GM12865 (cell line): ENCODE results near the gene RALGPS1.

Experiments used
- DNase-seq: peaks from one replicate; pipeline ENCODE4 v3.0.0; 2010; ENCODE audit warnings: low read depth
- H3K4me3 ChIP-seq: 2 replicates; pipeline ENCODE4 v1.5.1; 2011; ENCODE audit warnings: mild to moderate bottlenecking, low read depth, low read length, control low read depth
- TF ChIP-seq, protein P1 (sequence below): IDR thresholded peaks from 2 replicates; pipeline ENCODE4 v1.5.1; 2011; ENCODE audit warnings: low read length, control low read depth, low read depth, inconsistent platforms; ENCODE audit not compliant: insufficient read depth; ENCODE audit errors: missing control alignments

Gene RALGPS1

DNA sequence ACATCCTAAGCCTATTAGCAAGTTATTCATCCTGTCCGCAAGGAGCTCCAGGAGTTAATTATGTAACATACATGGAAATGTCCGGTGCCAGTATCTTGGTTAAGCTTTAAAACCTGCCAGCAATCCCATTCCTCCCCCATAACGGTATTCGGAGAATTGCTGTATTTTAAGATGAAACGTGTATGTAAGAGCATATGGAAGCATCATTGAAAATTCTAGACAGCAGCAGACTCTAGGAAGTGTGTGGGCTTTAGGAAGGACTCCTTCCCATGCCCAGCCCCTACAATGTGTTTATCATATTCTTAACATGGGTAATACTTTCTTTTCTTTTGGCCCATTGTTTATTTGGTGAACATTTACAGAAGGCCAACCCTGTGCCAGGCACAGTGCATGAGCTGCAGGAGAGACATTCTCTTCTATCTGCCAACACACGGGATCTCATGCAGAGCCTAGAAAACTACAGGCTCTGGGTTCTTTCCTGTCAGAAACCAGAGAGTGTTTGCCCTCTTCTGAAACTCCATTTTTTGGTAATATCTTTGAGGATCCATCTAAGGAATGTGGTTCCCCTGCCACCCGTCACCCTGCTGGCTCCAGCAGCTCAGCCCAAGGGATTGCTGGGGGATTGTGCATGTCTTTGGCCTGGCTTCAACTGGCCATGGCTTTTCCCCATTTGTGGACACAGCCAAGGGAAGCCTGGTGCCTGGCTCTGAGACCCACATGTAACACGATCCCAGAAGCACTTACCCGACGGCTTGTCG is 192.8 kb downstream of the RALGPS1 start:
- DNase-seq: no peak
- TF ChIP-seq, protein P1, sequence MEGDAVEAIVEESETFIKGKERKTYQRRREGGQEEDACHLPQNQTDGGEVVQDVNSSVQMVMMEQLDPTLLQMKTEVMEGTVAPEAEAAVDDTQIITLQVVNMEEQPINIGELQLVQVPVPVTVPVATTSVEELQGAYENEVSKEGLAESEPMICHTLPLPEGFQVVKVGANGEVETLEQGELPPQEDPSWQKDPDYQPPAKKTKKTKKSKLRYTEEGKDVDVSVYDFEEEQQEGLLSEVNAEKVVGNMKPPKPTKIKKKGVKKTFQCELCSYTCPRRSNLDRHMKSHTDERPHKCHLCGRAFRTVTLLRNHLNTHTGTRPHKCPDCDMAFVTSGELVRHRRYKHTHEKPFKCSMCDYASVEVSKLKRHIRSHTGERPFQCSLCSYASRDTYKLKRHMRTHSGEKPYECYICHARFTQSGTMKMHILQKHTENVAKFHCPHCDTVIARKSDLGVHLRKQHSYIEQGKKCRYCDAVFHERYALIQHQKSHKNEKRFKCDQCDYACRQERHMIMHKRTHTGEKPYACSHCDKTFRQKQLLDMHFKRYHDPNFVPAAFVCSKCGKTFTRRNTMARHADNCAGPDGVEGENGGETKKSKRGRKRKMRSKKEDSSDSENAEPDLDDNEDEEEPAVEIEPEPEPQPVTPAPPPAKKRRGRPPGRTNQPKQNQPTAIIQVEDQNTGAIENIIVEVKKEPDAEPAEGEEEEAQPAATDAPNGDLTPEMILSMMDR: no peak
- no peak overlapping the region for H3K4me3 ChIP-seq

DNA sequence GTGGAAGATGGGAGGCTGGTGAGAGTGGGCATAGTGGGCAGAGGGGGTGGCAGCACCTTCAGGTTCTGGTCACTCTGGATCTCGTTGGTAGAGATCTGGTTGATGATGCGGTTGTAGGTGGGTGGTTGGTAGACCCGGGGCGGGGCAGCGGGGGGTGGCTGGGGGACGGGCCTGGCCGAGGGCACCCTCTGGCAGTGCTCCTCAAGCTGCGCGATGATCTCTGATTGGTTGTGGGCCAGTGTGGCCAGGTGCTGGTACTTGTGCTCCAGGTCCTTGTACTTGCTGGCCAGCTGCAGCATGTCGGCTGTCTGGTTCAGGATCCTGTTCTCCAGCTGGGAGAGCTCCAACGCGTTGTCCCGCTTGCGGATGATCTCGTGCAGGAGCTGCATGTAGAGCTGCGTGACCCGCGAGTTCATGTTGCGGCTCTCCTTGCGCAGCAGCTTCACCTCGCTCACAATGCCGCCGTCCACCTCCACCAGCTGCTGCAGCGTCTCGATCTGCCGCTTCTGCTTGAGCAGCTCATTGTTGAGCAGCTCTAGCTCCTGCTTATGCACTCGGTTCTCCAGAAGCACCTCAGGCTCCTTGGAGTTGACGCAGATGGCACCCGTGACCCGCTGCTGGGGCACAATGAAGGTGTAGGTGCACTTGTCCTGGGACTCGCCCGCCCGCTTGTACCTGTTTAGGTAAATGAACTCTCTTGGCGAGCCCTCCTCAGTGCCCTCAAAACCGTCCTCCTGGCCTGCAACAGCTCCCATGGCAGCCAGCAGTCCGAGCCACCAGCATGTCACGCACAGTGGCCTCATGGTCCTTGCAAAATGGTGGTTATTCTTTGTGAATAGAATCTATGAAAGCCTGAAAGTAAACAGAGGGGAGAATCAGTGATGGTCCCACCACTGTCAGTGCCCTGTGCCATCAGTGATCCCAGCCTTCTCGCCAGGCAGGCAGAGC is 193.6 kb downstream of the RALGPS1 start:
- TF ChIP-seq, protein P1: no peak
- H3K4me3 ChIP-seq: no peak overlapping the region
- DNase-seq: no peak

DNA sequence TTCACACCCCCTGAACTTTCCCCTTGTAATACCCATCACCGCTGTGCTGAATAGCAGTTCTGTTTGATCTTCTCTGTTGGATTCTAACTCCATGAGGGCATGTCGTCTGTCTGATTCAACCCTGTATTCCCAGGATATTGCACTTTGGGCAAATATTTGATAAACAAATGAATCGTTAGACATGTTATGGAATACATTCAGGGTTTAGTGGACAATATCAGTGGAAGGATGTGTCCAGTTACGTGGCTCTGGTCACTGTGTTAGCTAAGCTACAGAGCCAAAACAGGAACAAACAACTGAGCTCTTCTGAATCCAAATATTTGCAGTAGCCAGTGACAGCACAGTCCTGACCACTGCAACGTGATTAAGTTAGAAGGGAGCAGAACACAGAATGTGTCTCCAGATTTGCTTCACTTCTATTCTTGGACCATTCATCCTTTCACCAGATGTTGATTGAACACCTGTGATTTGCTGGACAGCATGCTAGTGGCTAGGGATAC is 194.7 kb downstream of the RALGPS1 start:
- H3K4me3 ChIP-seq: no peak overlapping the region
- no peak for DNase-seq
- TF ChIP-seq, protein P1: no peak

DNA sequence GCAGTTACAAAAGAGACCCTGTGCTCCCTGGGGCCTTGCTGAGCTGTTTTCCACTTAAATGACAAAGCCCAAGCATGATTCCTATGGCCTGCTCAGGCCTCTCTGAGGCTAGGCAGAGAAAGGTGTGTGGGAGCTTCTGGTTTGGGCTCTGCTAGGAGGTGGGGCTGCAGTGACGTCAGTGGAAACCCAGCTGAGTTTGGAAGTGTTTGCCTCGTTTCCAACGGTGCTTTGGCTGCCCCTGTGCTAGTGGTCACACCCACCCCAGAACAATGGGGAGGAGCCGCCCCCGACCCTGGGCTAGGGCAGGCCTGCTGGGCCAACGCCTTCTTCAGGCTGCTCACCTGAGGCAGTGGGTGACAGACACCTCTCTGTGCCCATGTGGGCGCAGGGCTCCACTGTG is 197.5 kb downstream of the RALGPS1 start:
- no peak overlapping the region for H3K4me3 ChIP-seq
- no peak for DNase-seq
- TF ChIP-seq, protein P1: no peak

DNA sequence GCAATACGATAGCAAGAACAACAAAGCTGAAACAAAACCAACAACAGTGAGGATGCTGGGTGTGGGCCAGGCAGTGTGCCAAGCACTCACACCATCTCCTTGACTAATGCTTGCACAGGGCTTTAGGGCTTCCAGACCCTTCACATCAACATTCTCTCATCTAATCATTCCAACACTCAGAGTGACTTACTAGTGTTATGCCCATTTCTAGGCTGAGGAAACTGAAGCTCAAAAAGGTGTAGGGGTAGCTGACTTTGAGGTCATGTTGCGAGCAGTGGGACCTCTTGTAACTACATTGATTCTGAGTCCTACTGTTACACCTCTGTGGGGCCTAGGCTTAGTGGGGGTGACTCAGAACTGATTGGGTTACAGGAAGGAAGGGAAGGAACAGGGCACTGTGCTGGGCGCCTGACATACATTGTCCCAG is 198.2 kb downstream of the RALGPS1 start:
- TF ChIP-seq, protein P1: no peak
- DNase-seq: no peak
- no peak overlapping the region for H3K4me3 ChIP-seq

DNA sequence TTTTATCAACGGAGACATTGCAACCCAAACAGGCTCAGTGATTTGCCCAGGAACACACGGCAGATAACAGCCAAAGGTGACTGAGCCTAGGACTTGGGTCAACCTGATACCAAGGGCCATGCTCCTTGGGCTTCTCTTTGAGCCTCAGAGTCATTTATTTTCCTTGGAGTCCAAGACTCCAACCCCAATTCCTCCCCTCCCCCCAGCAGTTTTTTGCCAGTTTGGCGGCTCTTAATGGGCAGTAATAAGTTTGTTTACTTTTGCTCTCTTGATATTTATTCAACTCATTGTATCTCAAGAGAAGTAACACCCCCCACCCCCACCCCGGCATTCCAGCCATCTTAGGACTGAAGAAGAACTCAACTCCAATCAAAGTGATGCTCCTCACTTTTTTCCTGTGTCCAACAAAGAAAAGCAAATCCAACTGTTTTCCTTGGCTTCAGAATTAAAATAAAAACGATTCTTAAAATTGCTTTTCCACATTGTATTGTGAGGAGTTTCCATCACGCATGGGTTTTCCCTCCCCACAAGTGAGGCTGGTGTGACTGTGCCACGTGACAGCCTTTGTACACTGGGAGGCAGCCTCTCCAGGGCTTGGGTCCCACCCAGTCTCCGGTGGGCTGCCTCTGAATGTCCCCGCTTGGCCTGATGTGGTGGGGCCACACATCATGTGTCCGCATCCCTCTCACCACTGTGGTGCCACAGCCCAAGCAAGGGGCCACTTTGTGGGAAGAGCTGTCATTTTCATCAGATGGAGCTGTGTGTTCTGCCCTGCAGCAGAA is 198.8 kb downstream of the RALGPS1 start:
- TF ChIP-seq, protein P1: no peak
- no peak for DNase-seq
- no peak overlapping the region for H3K4me3 ChIP-seq
